GM23338 (cell line): ENCODE results near the gene GALE. TPM values are rescaled to one million over a fixed set of nuclear protein-coding genes. Genes with fewer than 3 reads are reported as not detected.

ENCODE experiments used
- ATAC-seq: fragments of 200-7000 bp; cut with Tn5 transposase; 3 replicates; pipeline ENCODE4 v1.9.1; 2020
- DNase-seq: peaks from one replicate; pipeline ENCODE4 v3.0.0-alpha.2; 2015; ENCODE audit warnings: low spot score
- H2AFZ ChIP-seq: fragments of 200-600 bp; sonication (generic); 2 replicates; pipeline ENCODE4 v1.8.0; 2016; ENCODE audit warnings: antibody characterized with exemption, mild to moderate bottlenecking, moderate library complexity
- H3F3A ChIP-seq: fragments of 200-600 bp; sonication (generic); replicated peaks from 2 replicates; pipeline ENCODE4 v1.8.0; 2017; ENCODE audit warnings: antibody characterized with exemption, mixed run types, low read depth
- H3K27ac ChIP-seq: fragments of 200-600 bp; sonication (generic); 2 replicates; pipeline ENCODE4 v1.6.1; 2016; ENCODE audit warnings: low read depth
- H3K27me3 ChIP-seq: fragments of 200-600 bp; sonication (generic); 2 replicates; pipeline ENCODE4 v1.8.0; 2016; ENCODE audit warnings: mild to moderate bottlenecking, mixed run types, moderate library complexity; ENCODE audit not compliant: insufficient read depth
- H3K36me3 ChIP-seq: fragments of 200-600 bp; sonication (generic); 2 replicates; pipeline ENCODE4 v1.8.0; 2016; ENCODE audit warnings: mild to moderate bottlenecking; ENCODE audit not compliant: insufficient read depth
- H3K4me1 ChIP-seq: fragments of 200-600 bp; sonication (generic); 2 replicates; pipeline ENCODE4 v1.8.0; 2016; ENCODE audit warnings: mild to moderate bottlenecking, moderate library complexity; ENCODE audit not compliant: insufficient read depth
- H3K4me2 ChIP-seq: fragments of 200-600 bp; sonication (generic); 2 replicates; pipeline ENCODE4 v1.7.1; 2017; ENCODE audit warnings: mixed run types
- H3K4me3 ChIP-seq: fragments of 200-600 bp; sonication (generic); 2 replicates; pipeline ENCODE4 v1.6.1; 2016; ENCODE audit warnings: mixed run types
- H3K79me2 ChIP-seq: fragments of 200-600 bp; sonication (generic); replicated peaks from 2 replicates; pipeline ENCODE4 v1.8.0; 2017; ENCODE audit warnings: mild to moderate bottlenecking; ENCODE audit not compliant: insufficient read depth
- H3K9me2 ChIP-seq: fragments of 200-600 bp; sonication (generic); 2 replicates; pipeline ENCODE4 v1.8.0; 2017; ENCODE audit not compliant: insufficient read depth
- H4K20me1 ChIP-seq: fragments of 200-600 bp; sonication (generic); replicated peaks from 2 replicates; pipeline ENCODE4 v1.8.0; 2017; ENCODE audit warnings: mild to moderate bottlenecking; ENCODE audit not compliant: insufficient read depth
- H3K27ac Mint-ChIP-seq: 2 replicates; pipeline ENCODE4 v1.8.0; 2020; ENCODE audit warnings: inconsistent platforms, mild to moderate bottlenecking, moderate library complexity, mixed read lengths
- H3K27me3 Mint-ChIP-seq: 3 replicates; pipeline ENCODE4 v1.8.0; 2022; ENCODE audit warnings: low read depth, mild to moderate bottlenecking, moderate library complexity, mixed read lengths, inconsistent platforms; ENCODE audit not compliant: insufficient read depth, poor library complexity
- H3K36me3 Mint-ChIP-seq: 3 replicates; pipeline ENCODE4 v1.8.0; 2021; ENCODE audit warnings: low read depth, mild to moderate bottlenecking, inconsistent platforms, moderate library complexity, mixed read lengths
- H3K4me1 Mint-ChIP-seq: 3 replicates; pipeline ENCODE4 v1.8.0; 2020; ENCODE audit warnings: mild to moderate bottlenecking, inconsistent platforms, mixed read lengths
- H3K4me3 Mint-ChIP-seq: 3 replicates; pipeline ENCODE4 v1.8.0; 2021; ENCODE audit warnings: moderate library complexity, mild to moderate bottlenecking, inconsistent platforms, mixed read lengths
- H3K9me3 Mint-ChIP-seq: 3 replicates; pipeline ENCODE4 v1.8.0; 2020; ENCODE audit warnings: moderate library complexity, mild to moderate bottlenecking, inconsistent platforms, mixed read lengths
- CREB1 ChIP-seq: fragments of 250-450 bp; sonication (Bioruptor Pico); IDR thresholded peaks from 2 replicates; pipeline ENCODE4 v1.5.0; 2020; ENCODE audit warnings: low read depth, mild to moderate bottlenecking, moderate library complexity
- CTCF ChIP-seq, 2 experiments: fragments of 200-600 bp in 1 of 2; sonication (generic) in 1 of 2; conservative IDR thresholded peaks; 2 replicates each; pipeline versions ENCODE4 v1.5.1 to v1.6.1; 2016 to 2017; ENCODE audit warnings: antibody characterized with exemption in 2 of 2, low read depth in 2 of 2, mild to moderate bottlenecking in 2 of 2, moderate library complexity in 1 of 2
- ETS1 ChIP-seq: IDR thresholded peaks from 2 replicates; pipeline ENCODE4 v1.6.1; 2016; ENCODE audit warnings: antibody characterized with exemption
- EZH2 ChIP-seq: fragments of 200-600 bp; sonication (generic); IDR thresholded peaks from one replicate; pipeline ENCODE4 v1.8.0; 2017; ENCODE audit warnings: antibody characterized with exemption, mild to moderate bottlenecking, low read depth; ENCODE audit not compliant: unreplicated experiment
- EZH2phosphoT487 ChIP-seq: fragments of 200-600 bp; sonication (generic); IDR thresholded peaks from one replicate; pipeline ENCODE4 v1.8.1; 2018; ENCODE audit warnings: antibody characterized with exemption; ENCODE audit not compliant: unreplicated experiment
- JUNB ChIP-seq: IDR thresholded peaks from one replicate; pipeline ENCODE4 v1.6.1; 2016; ENCODE audit warnings: antibody characterized with exemption; ENCODE audit not compliant: unreplicated experiment
- NANOG ChIP-seq: IDR thresholded peaks from 2 replicates; pipeline ENCODE4 v1.6.1; 2016; ENCODE audit warnings: antibody characterized with exemption, borderline replicate concordance
- POLR2AphosphoS5 ChIP-seq: IDR thresholded peaks from 2 replicates; pipeline ENCODE4 v1.6.1; 2016; ENCODE audit warnings: antibody characterized with exemption, low read depth
- REST ChIP-seq: IDR thresholded peaks from one replicate; pipeline ENCODE4 v1.6.1; 2018; ENCODE audit warnings: antibody characterized with exemption; ENCODE audit not compliant: unreplicated experiment
- STAT1 ChIP-seq: IDR thresholded peaks from one replicate; pipeline ENCODE4 v1.6.1; 2016; ENCODE audit warnings: antibody characterized with exemption; ENCODE audit not compliant: unreplicated experiment
- ZNF114 ChIP-seq: fragments of 250-450 bp; sonication (Bioruptor Pico); IDR thresholded peaks from 2 replicates; pipeline ENCODE4 v1.5.0; 2020; ENCODE audit warnings: mild to moderate bottlenecking, moderate library complexity
- polyA plus RNA-seq: library from polyadenylated mRNA; unstranded; fragments of >200 nt; fragmentation: Nextera tagmentation; extraction: Ambion mirVana; gene quantifications from 2 replicates; pipeline ENCODE4 v1.2.1, GENCODE V29; 2016
- total RNA-seq: library from RNA; depleted of rRNA; stranded (reverse); fragments of >200 nt; shearing (Covaris generic); gene quantifications from 2 replicates; pipeline ENCODE4 v1.2.3, GENCODE V29; 2014

The GALE gene
- total and polyA plus RNA-seq, 2 experiments from 2014 or later: 28.1 to 31.7 TPM

GRCh38 chr1:23823767-23824166 is 23.2 kb upstream of the GALE start (continued):
- TF ChIP-seq EZH2: no peak
- TF ChIP-seq ETS1: no peak
- no peak for TF ChIP-seq JUNB
- TF ChIP-seq STAT1: no peak
- TF ChIP-seq NANOG: no peak
- TF ChIP-seq EZH2phosphoT487: no peak
- no peak for TF ChIP-seq ZNF114 (CRISPR knock-in tag)
- TF ChIP-seq POLR2AphosphoS5: no peak
- no peak for TF ChIP-seq CTCF (conservative IDR thresholded peaks at IDR 0.05; ENCODE audit: low read depth in 2 of 2)
- TF ChIP-seq REST: no peak
- TF ChIP-seq CREB1 (CRISPR knock-in tag): no peak

- no peak overlapping the region for H3K27ac Mint-ChIP-seq
- no peak overlapping the region for H3K4me3 ChIP-seq
- H3F3A ChIP-seq: no peaks in the 10 kb centered on the region
- no peak for TF ChIP-seq ETS1
- no peak for TF ChIP-seq POLR2AphosphoS5
- no peak for TF ChIP-seq ZNF114 (CRISPR knock-in tag)
- no peak for TF ChIP-seq CTCF (conservative IDR thresholded peaks at IDR 0.05; ENCODE audit: low read depth in 2 of 2)
Observed at GRCh38 chr1:23817633-23818032, 17.1 kb upstream of the GALE start.

More at GRCh38 chr1:23817633-23818032, 17.1 kb upstream of the GALE start:
- no peak for DNase-seq
- H3K9me2 ChIP-seq: no peaks in the 10 kb centered on the region
- H3K9me3 Mint-ChIP-seq: no peaks in the 10 kb centered on the region; the same call in 2 of the 3 replicates
- H3K79me2 ChIP-seq: no peaks in the 10 kb centered on the region
- H3K4me1 Mint-ChIP-seq: no peaks in the 10 kb centered on the region
- H3K4me1 ChIP-seq: no peaks in the 10 kb centered on the region
- no peaks in the 10 kb centered on the region for H4K20me1 ChIP-seq
- H3K4me3 Mint-ChIP-seq: no peak overlapping the region
- ATAC-seq: no peak
- no peak overlapping the region for H3K4me2 ChIP-seq
- H3K27me3 Mint-ChIP-seq: peaks cover 5% of the 10 kb centered on the region
- no peaks in the 10 kb centered on the region for H3K36me3 Mint-ChIP-seq
- no peak overlapping the region for H3K27ac ChIP-seq
- no peaks in the 10 kb centered on the region for H3K36me3 ChIP-seq
- H3K27me3 ChIP-seq: no peaks in the 10 kb centered on the region
- H2AFZ ChIP-seq: no peak overlapping the region
